Sigmoid colon (tissue), 7 donors: ENCODE data around the gene ROR1. TPM values are rescaled to one million over a fixed set of nuclear protein-coding genes. Genes with fewer than 3 reads are reported as not detected.
A peak's percentile ranks its signal among the peaks of the same experiment; 100 is the strongest.
"Not testable (repeated sequence)": the region's sequence is repeated elsewhere in the genome, so short reads cannot be mapped to it uniquely, and the experiment has no call there.

Source experiments
- DNase-seq: peaks from one replicate; pipeline ENCODE4 v3.0.0-alpha.2; 2019
- H3K27ac ChIP-seq, 4 donors: fragments of 200-600 bp; sonication (generic); one replicate each; pipeline ENCODE4 v1.5.1; 2016 to 2019; ENCODE audit warnings: mild to moderate bottlenecking in 1 of 4
- H3K27me3 ChIP-seq, 3 donors: fragments of 200-600 bp; sonication (generic); one replicate each; pipeline ENCODE4 v1.5.1; 2019; ENCODE audit warnings: mild to moderate bottlenecking in 1 of 3
- H3K36me3 ChIP-seq, 4 donors: fragments of 200-600 bp; sonication (generic); one replicate each; pipeline ENCODE4 v1.5.1; 2016 to 2019
- H3K4me1 ChIP-seq, 4 donors: fragments of 200-600 bp; sonication (generic); one replicate each; pipeline ENCODE4 v1.5.1; 2017 to 2019
- H3K4me3 ChIP-seq, 4 donors: fragments of 200-600 bp; sonication (generic); one replicate each; pipeline ENCODE4 v1.5.1; 2017 to 2019; ENCODE audit warnings: mild to moderate bottlenecking in 2 of 4, moderate library complexity in 1 of 4
- H3K9me3 ChIP-seq, 4 donors: fragments of 200-600 bp in 3 of 4; sonication (generic) in 3 of 4; one replicate each; pipeline versions ENCODE4 v1.5.1 to v1.6.1; 2013 to 2019
- EP300 ChIP-seq, 4 donors: sonication (generic); formaldehyde crosslinking; IDR thresholded peaks; one replicate each; pipeline ENCODE4 v1.6.1; 2017; ENCODE audit warnings: antibody characterized with exemption in 4 of 4
- POLR2A ChIP-seq, 2 donors: fragments of 450-650 bp; IDR thresholded peaks; one replicate each; pipeline ENCODE4 v1.6.1; 2016; ENCODE audit warnings: antibody characterized with exemption in 2 of 2, mild to moderate bottlenecking in 2 of 2, moderate library complexity in 2 of 2
- POLR2AphosphoS5 ChIP-seq, 4 donors: sonication (generic); formaldehyde crosslinking; IDR thresholded peaks; one replicate each; pipeline ENCODE4 v1.6.1; 2017; ENCODE audit warnings: antibody characterized with exemption in 4 of 4
- WGBS, 2 donors: extraction: QIAGEN DNeasy Blood & Tissue Kit; methylation state at CpG; one replicate each; pipeline ENCODE4 v1.1.7; 2013; 5-methylcytosine and 5-hydroxymethylcytosine counted together
- intact Hi-C: fragments of 100-400 bp; cut with DNase I; formaldehyde crosslinking; loops from one replicate; pipeline ENCODE4 v1.15.1; 2023
- polyA plus RNA-seq, 3 donors: library from polyadenylated mRNA; stranded (reverse); fragments of 200-250 nt; gene quantifications; one replicate each; pipeline ENCODE4 v1.2.3, GENCODE V29; 2013
- total RNA-seq, 4 donors: library from RNA; depleted of rRNA; stranded (reverse); fragments of >200 nt; gene quantifications; one replicate each; pipeline ENCODE4 v1.1.0, GENCODE V29; 2016
- TF ChIP-seq, protein P1 (sequence below), 4 experiments: fragments of 450-650 bp in 3 of 4; fragments of 200-600 bp in 1 of 4; IDR thresholded peaks; one replicate each; pipeline ENCODE4 v1.5.1; 2016 to 2019; ENCODE audit warnings: antibody characterized with exemption in 4 of 4, mild to moderate bottlenecking in 3 of 4, moderate library complexity in 2 of 4
- donor health status: healthy with polysubstance abuse.
- donor health status: Bipolar disorder and iron deficiency.
- donor health status: healthy.

Gene ROR1
- total and polyA plus RNA-seq, 7 donors: under 0.01 to 37.1 (median 27.3) TPM

DNA sequence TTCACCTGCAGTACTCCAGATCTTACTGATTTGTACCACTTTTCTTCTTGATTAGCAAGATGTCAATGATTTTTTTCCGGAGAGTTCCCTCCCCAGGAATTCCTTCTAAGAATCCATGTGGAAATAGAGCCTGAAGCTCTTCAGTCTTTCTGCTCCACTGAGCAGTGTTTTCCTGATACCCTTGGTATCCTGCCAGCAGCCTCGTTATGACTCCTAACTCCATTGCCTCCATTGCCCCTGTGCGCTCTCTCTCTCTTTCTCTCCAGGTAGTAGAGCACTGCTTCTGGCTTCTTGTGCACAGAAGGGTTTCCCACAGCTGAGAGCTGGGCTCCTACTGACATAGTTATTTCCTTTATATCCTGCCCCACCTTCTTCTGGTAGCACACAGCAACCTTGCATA, 441.8 kb downstream of the ROR1 start:
- no peak overlapping the region for H3K4me3 ChIP-seq
- DNase-seq: no peak
- WGBS, 2 donors: 72 to 86% methylated on average over 3 of the region's 3 CpGs
- H3K27me3 ChIP-seq: no peaks in the 10 kb centered on the region
- no peaks in the 10 kb centered on the region for H3K36me3 ChIP-seq
- H3K27ac ChIP-seq: no peak overlapping the region
- no peaks in the 10 kb centered on the region for H3K9me3 ChIP-seq
- TF ChIP-seq POLR2A (IDR thresholded peaks at IDR 0.05): no peak
- TF ChIP-seq POLR2AphosphoS5 (IDR thresholded peaks at IDR 0.05): no peak
- TF ChIP-seq, protein P1, sequence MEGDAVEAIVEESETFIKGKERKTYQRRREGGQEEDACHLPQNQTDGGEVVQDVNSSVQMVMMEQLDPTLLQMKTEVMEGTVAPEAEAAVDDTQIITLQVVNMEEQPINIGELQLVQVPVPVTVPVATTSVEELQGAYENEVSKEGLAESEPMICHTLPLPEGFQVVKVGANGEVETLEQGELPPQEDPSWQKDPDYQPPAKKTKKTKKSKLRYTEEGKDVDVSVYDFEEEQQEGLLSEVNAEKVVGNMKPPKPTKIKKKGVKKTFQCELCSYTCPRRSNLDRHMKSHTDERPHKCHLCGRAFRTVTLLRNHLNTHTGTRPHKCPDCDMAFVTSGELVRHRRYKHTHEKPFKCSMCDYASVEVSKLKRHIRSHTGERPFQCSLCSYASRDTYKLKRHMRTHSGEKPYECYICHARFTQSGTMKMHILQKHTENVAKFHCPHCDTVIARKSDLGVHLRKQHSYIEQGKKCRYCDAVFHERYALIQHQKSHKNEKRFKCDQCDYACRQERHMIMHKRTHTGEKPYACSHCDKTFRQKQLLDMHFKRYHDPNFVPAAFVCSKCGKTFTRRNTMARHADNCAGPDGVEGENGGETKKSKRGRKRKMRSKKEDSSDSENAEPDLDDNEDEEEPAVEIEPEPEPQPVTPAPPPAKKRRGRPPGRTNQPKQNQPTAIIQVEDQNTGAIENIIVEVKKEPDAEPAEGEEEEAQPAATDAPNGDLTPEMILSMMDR (IDR thresholded peaks at IDR 0.05): no peak
- TF ChIP-seq EP300 (IDR thresholded peaks at IDR 0.05): no peak
- no peaks in the 10 kb centered on the region for H3K4me1 ChIP-seq
- intact Hi-C loops: no loop called here

DNA sequence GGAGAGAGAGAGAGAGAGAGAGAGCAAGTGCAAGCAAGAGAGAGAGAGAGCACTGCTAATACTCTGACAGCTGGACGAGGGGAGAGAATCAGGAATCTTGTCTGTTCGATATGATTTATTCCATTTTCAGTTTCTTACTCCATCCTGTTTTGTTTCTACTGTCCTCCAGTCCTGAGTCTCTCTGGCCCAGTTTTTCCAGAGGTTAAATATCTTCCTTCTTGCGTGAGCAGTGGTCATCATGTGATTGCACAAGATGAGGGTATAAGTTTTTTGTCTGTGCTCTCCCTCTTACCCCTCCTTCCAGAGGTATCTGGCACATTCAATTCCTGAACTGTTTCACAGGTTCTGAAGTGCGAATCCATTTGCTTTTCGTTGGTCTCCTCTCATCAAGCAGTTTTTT, 446.4 kb downstream of the ROR1 start:
- no peak for TF ChIP-seq POLR2A (IDR thresholded peaks at IDR 0.05)
- TF ChIP-seq, protein P1 (IDR thresholded peaks at IDR 0.05): no peak
- TF ChIP-seq POLR2AphosphoS5 (IDR thresholded peaks at IDR 0.05): no peak
- no peak for TF ChIP-seq EP300 (IDR thresholded peaks at IDR 0.05)
- Histone ChIP-seq H3K36me3 (no peaks in the 10 kb centered on the region), H3K27ac (peak overlapping the region in 1 of 4 donors; percentile 4), H3K4me3 (no peak overlapping the region), H3K9me3 (no peaks in the 10 kb centered on the region), H3K27me3 (no peaks in the 10 kb centered on the region), H3K4me1 (no peaks in the 10 kb centered on the region)
- WGBS, 2 donors: 79 to 85% methylated on average over 5 of the region's 5 CpGs
- DNase-seq: no peak
- intact Hi-C loops: no loop called here

GRCh38 chr1:64223329-64224151, 449.7 kb downstream of the ROR1 start:
- no peak overlapping the region for H3K4me3 ChIP-seq
- intact Hi-C loops: no loop called here
- 55 to 61% methylated on average over 7 of the region's 7 CpGs for WGBS, 2 donors
- H3K36me3 ChIP-seq: no peaks in the 10 kb centered on the region
- H3K4me1 ChIP-seq: no peaks in the 10 kb centered on the region
- TF ChIP-seq POLR2A (IDR thresholded peaks at IDR 0.05): no peak
- TF ChIP-seq POLR2AphosphoS5 (IDR thresholded peaks at IDR 0.05): no peak
- TF ChIP-seq, protein P1 (IDR thresholded peaks at IDR 0.05): no peak
- TF ChIP-seq EP300 (IDR thresholded peaks at IDR 0.05): no peak
- DNase-seq: no peak
- no peaks in the 10 kb centered on the region for H3K9me3 ChIP-seq
- no peak overlapping the region for H3K27ac ChIP-seq
- no peaks in the 10 kb centered on the region for H3K27me3 ChIP-seq

DNA sequence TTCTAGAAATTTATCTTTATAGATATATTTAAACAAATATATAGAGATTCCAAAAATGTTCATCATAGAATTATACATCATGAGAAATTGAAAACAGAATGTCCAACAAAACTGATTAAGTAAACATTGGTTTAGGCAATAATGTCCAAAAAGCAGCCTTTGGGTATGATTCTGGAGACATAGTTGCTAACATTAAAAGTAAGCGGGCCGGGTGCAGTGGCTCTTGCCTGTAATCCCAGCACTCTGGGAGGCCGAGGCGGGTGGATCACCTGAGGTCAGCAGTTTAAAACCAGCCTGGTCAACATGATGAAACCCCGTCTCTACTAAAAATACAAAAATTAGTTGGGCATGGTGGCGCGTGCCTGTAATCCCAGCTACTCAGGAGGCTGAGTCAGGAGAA, 450.4 kb downstream of the ROR1 start:
- H3K9me3 ChIP-seq, H3K4me3 ChIP-seq, H3K36me3 ChIP-seq, H3K27me3 ChIP-seq, intact Hi-C loops, H3K27ac ChIP-seq, H3K4me1 ChIP-seq, DNase-seq: not testable (repeated sequence)
- 97% methylated on average over 7 of the region's 7 CpGs for WGBS, 2 donors

DNA sequence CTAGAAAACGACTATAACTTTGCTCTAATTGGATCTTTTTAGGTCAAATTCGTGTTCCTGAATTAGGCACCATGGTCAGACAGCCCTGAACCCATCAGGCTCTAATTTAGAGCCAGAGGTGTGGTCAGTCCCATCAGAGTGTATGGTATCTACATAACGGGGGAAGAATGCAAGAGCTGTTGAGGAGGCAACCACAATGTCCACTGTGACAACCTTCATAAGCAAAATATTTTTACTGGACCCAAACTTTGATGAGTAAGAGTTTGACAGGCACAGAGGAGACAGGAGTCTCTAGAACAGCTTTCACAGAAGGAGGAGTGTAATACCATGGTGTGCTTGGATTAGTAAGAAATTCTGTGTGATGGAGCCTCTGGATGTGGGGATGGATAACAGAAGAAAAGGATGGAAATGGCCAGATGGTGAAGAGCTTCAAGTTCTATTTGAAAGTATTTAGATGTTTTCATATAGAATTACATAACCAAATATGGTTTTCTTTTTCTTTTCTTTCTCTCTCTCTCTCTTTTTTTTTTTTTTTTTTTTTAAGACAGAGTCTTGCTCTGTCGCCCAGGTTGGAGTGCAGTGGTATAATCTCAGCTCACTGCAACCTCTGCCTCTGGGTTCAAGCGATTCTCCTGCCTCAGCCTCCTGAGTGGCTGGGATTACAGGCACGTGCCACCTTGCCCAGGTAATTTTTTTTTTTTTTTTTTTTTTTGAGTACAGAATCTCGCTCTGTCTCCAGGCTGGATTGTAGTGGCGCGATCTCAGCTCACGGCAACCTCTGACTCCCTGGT, 454.5 kb downstream of the ROR1 start:
- no peak for TF ChIP-seq EP300 (IDR thresholded peaks at IDR 0.05)
- TF ChIP-seq POLR2A (IDR thresholded peaks at IDR 0.05): no peak
- no peak for TF ChIP-seq POLR2AphosphoS5 (IDR thresholded peaks at IDR 0.05)
- TF ChIP-seq, protein P1 (IDR thresholded peaks at IDR 0.05): no peak
- H3K27me3 ChIP-seq: no peaks in the 10 kb centered on the region
- intact Hi-C loops: no loop called here
- H3K27ac ChIP-seq: no peak overlapping the region
- 77 to 88% methylated on average over 10 of the region's 10 CpGs for WGBS, 2 donors
- no peaks in the 10 kb centered on the region for H3K36me3 ChIP-seq
- no peak for DNase-seq
- no peak overlapping the region for H3K4me3 ChIP-seq
- no peaks in the 10 kb centered on the region for H3K4me1 ChIP-seq
- no peaks in the 10 kb centered on the region for H3K9me3 ChIP-seq
